Adrenal gland (tissue), 12 donors: ENCODE results near the gene CZIB. TPM values are rescaled to one million over a fixed set of nuclear protein-coding genes. Genes with fewer than 3 reads are reported as not detected.

ENCODE experiments used
- DNase-seq, 7 donors: peaks; one replicate each; pipeline ENCODE4 v3.0.0-alpha.2; 2019 to 2020
- H3K27ac ChIP-seq, 5 donors: fragments of 200-600 bp; sonication (generic) in 4 of 5; 1 replicate in 3 of 5; 2 replicates in 2 of 5; pipeline versions ENCODE4 v1.5.1 to v1.8.0; 2016 to 2020; ENCODE audit warnings: mild to moderate bottlenecking in 1 of 5
- H3K27me3 ChIP-seq: fragments of 200-600 bp; 2 replicates; pipeline ENCODE4 v1.8.0; 2021
- H3K36me3 ChIP-seq, 2 donors: fragments of 200-600 bp; replicated peaks in 1 of 2; 1 replicate in 1 of 2; 2 replicates in 1 of 2; pipeline versions ENCODE4 v1.5.1 to v1.8.0; 2018 to 2022
- H3K4me1 ChIP-seq, 2 donors: fragments of 200-600 bp; replicated peaks in 1 of 2; 1 replicate in 1 of 2; 2 replicates in 1 of 2; pipeline versions ENCODE4 v1.5.1 to v1.8.0; 2018 to 2021
- H3K4me3 ChIP-seq, 4 donors: fragments of 200-600 bp; sonication (generic) in 3 of 4; one replicate each; pipeline ENCODE4 v1.5.1; 2016 to 2018
- H3K9me3 ChIP-seq, 3 donors: fragments of 200-600 bp; sonication (generic) in 1 of 3; replicated peaks in 1 of 3; 1 replicate in 2 of 3; 2 replicates in 1 of 3; pipeline versions ENCODE4 v1.5.1 to v1.8.0; 2016 to 2021
- CTCF ChIP-seq, 6 experiments: fragments of 450-650 bp in 4 of 6; fragments of 200-600 bp in 2 of 6; sonication (generic) in 1 of 6; IDR thresholded peaks; 1 replicate in 5 of 6; 2 replicates in 1 of 6; pipeline versions ENCODE4 v1.5.1 to v1.8.0; 2016 to 2021; ENCODE audit warnings: antibody characterized with exemption in 6 of 6, mild to moderate bottlenecking in 2 of 6, moderate library complexity in 1 of 6
- POLR2A ChIP-seq, 2 donors: fragments of 450-650 bp; IDR thresholded peaks; one replicate each; pipeline ENCODE4 v1.6.1; 2017; ENCODE audit warnings: antibody characterized with exemption in 2 of 2, mild to moderate bottlenecking in 2 of 2, moderate library complexity in 1 of 2
- WGBS, 4 donors: extraction: QIAGEN DNeasy Blood & Tissue Kit in 2 of 4; methylation state at CpG; one replicate each; pipeline versions ENCODE4 v1.1.5 to v1.1.7; 2013 to 2017; 5-methylcytosine and 5-hydroxymethylcytosine counted together
- intact Hi-C, 2 donors: fragments of 100-400 bp; cut with DNase I; formaldehyde crosslinking; loops; one replicate each; pipeline versions ENCODE4 v1.14.1 to v1.15.0; 2022 to 2023
- polyA plus RNA-seq, 3 donors: library from polyadenylated mRNA; stranded (reverse); fragments of 200-250 nt in 2 of 3; fragments of 350-450 nt in 1 of 3; fragmentation: Illumina TruSeq in 1 of 3; extraction: RNeasy Lipid Tissue Mini Kit (QIAGEN cat#74804) in 1 of 3; gene quantifications; one replicate each; pipeline ENCODE4 v1.2.3, GENCODE V29; 2013 to 2014
- total RNA-seq, 9 donors: library from RNA; depleted of rRNA in 4 of 9; stranded (reverse); fragments of >200 nt in 4 of 9; fragments of 120-200 nt in 1 of 9; fragmentation: NEBNext Ultra II Directional in 1 of 9; extraction: Animal tissue kit (Norgen Biotek cat#: 25700) in 1 of 9; gene quantifications; one replicate each; pipeline versions ENCODE4 v1.1.0 to v1.2.4, GENCODE V29; 2013 to 2023
- donor health status: healthy with polysubstance abuse.
- donor health status: Bipolar disorder and iron deficiency.
- donor health status: DM: yes; HTN: yes; CAD: no.
- donor health status: DM: no; HTN: no; CAD: no.
- donor health status: DM: no; HTN: no; CAD: no.
- donor health status: DM: yes; HTN: yes; CAD: no.

CZIB gene
- total and polyA plus RNA-seq, 12 donors: 21.2 to 108 (median 58.9) TPM

GRCh38 chr1:53180951-53181350 lies 39.5 kb downstream of the CZIB start:
- TF ChIP-seq CTCF (IDR thresholded peaks at IDR 0.05): no peak
- TF ChIP-seq POLR2A (IDR thresholded peaks at IDR 0.05): no peak
- no peak overlapping the region for H3K27ac ChIP-seq
- no peaks in the 10 kb centered on the region for H3K27me3 ChIP-seq
- no peaks in the 10 kb centered on the region for H3K36me3 ChIP-seq
- 88 to 96% (median 91%) methylated on average over 3 to 5 of the region's 5 CpGs for WGBS, 4 donors
- no peaks in the 10 kb centered on the region for H3K4me1 ChIP-seq
- no peaks in the 10 kb centered on the region for H3K9me3 ChIP-seq
- intact Hi-C loops: no loop called here
- DNase-seq: no peak
- H3K4me3 ChIP-seq: no peak overlapping the region

GRCh38 chr1:53180226-53180625 lies 40.2 kb downstream of the CZIB start:
- DNase-seq: no peak
- TF ChIP-seq POLR2A (IDR thresholded peaks at IDR 0.05): no peak
- no peak for TF ChIP-seq CTCF (IDR thresholded peaks at IDR 0.05)
- no peaks in the 10 kb centered on the region for H3K4me1 ChIP-seq

GRCh38 chr1:53176452-53177208 lies 43.8 kb downstream of the CZIB start:
- no peak for TF ChIP-seq CTCF (IDR thresholded peaks at IDR 0.05)
- TF ChIP-seq POLR2A (IDR thresholded peaks at IDR 0.05): no peak
- H3K36me3 ChIP-seq: no peaks in the 10 kb centered on the region
- intact Hi-C loops: loop anchor here in 1 of 2 donors (10.0 kb wide), 1 partner anchor 252 kb away; the partner anchor contains the start of genes ECHDC2 and SCP2
- no peak overlapping the region for H3K4me3 ChIP-seq
- no peak overlapping the region for H3K27ac ChIP-seq
- H3K27me3 ChIP-seq: no peaks in the 10 kb centered on the region
- H3K4me1 ChIP-seq: no peaks in the 10 kb centered on the region
- H3K9me3 ChIP-seq: no peaks in the 10 kb centered on the region
- WGBS, 4 donors: 65 to 73% (median 72%) methylated on average over 10 of the region's 10 CpGs
- no peak for DNase-seq

More at GRCh38 chr1:53180226-53180625, 40.2 kb downstream of the CZIB start:
- Histone ChIP-seq H3K27me3 (no peaks in the 10 kb centered on the region), H3K9me3 (no peaks in the 10 kb centered on the region), H3K36me3 (no peaks in the 10 kb centered on the region), H3K27ac (no peak overlapping the region), H3K4me3 (no peak overlapping the region)
- intact Hi-C loops: no loop called here
- WGBS, 4 donors: 70 to 86% (median 83%) methylated on average over 2 of the region's 2 CpGs

GRCh38 chr1:53174971-53175913 lies 45.2 kb downstream of the CZIB start:
- intact Hi-C loops: loop anchor here in 1 of 2 donors (10.0 kb wide), 1 partner anchor 250 kb away; the partner anchor contains the start of genes ECHDC2 and SCP2
- TF ChIP-seq CTCF (IDR thresholded peaks at IDR 0.05) (no peak), POLR2A (IDR thresholded peaks at IDR 0.05) (no peak)
- no peaks in the 10 kb centered on the region for H3K36me3 ChIP-seq
- 67 to 80% (median 76%) methylated on average over 10 of the region's 10 CpGs for WGBS, 4 donors
- H3K27ac ChIP-seq: no peak overlapping the region
- DNase-seq: no peak
- no peaks in the 10 kb centered on the region for H3K4me1 ChIP-seq
- no peak overlapping the region for H3K4me3 ChIP-seq
- H3K27me3 ChIP-seq: no peaks in the 10 kb centered on the region
- H3K9me3 ChIP-seq: no peaks in the 10 kb centered on the region
